Right lobe of liver (tissue), 6 donors: ENCODE measurements around the gene DCAF6. TPM values are rescaled to one million over a fixed set of nuclear protein-coding genes. Genes with fewer than 3 reads are reported as not detected.
A peak's percentile ranks its signal among the peaks of the same experiment; 100 is the strongest.

Source experiments
- ATAC-seq, 4 donors: fragments of 200-7000 bp; cut with Tn5 transposase; one replicate each; pipeline ENCODE4 v1.9.1; 2020; ENCODE audit warnings: mild to moderate bottlenecking in 4 of 4, moderate library complexity in 4 of 4
- DNase-seq, 3 donors: peaks; one replicate each; pipeline ENCODE4 v3.0.0-alpha.2; 2020
- H3K27ac ChIP-seq, 3 donors: fragments of 200-600 bp; one replicate each; pipeline ENCODE4 v1.8.0; 2022
- H3K27me3 ChIP-seq, 2 donors: fragments of 200-600 bp; one replicate each; pipeline ENCODE4 v1.8.0; 2022
- H3K36me3 ChIP-seq, 4 donors: fragments of 200-600 bp; sonication (generic) in 1 of 4; one replicate each; pipeline versions ENCODE4 v1.5.1 to v1.8.0; 2017 to 2022; ENCODE audit warnings: control low read depth in 1 of 4
- H3K4me1 ChIP-seq, 4 donors: fragments of 200-600 bp; sonication (generic) in 1 of 4; one replicate each; pipeline versions ENCODE4 v1.5.1 to v1.8.0; 2017 to 2022; ENCODE audit warnings: control low read depth in 1 of 4
- H3K4me3 ChIP-seq, 3 donors: fragments of 200-600 bp; one replicate each; pipeline ENCODE4 v1.8.0; 2022
- H3K9me3 ChIP-seq, 4 donors: fragments of 200-600 bp; sonication (generic) in 1 of 4; one replicate each; pipeline versions ENCODE4 v1.5.1 to v1.8.0; 2017 to 2022; ENCODE audit warnings: control low read depth in 1 of 4
- POLR2A ChIP-seq: fragments of 450-650 bp; IDR thresholded peaks from one replicate; pipeline ENCODE4 v1.6.1; 2017; ENCODE audit warnings: antibody characterized with exemption, mild to moderate bottlenecking
- WGBS: methylation state at CpG from one replicate; pipeline ENCODE4 v1.1.6; 2018; ENCODE audit warnings: low coverage, low lambda C conversion rate; ENCODE audit not compliant: insufficient coverage; ENCODE audit errors: missing lambda C conversion rate; 5-methylcytosine and 5-hydroxymethylcytosine counted together
- intact Hi-C, 2 donors: fragments of 100-400 bp; cut with DNase I; formaldehyde crosslinking; loops; one replicate each; pipeline versions ENCODE4 v1.11.2 to v1.14.1; 2022
- total RNA-seq, 6 experiments: library from RNA; depleted of rRNA in 2 of 6; stranded (reverse); fragments of >200 nt in 2 of 6; fragmentation: NEBNext Ultra II Directional in 3 of 6; extraction: Animal tissue kit (Norgen Biotek cat#: 25700) in 3 of 6; gene quantifications; one replicate each; pipeline versions ENCODE4 v1.1.0 to v1.2.4, GENCODE V29; 2016 to 2023
- TF ChIP-seq, protein P1 (sequence below), 4 donors: fragments of 200-600 bp in 3 of 4; fragments of 450-650 bp in 1 of 4; IDR thresholded peaks; one replicate each; pipeline versions ENCODE4 v1.5.1 to v1.8.0; 2016 to 2022; ENCODE audit warnings: antibody characterized with exemption in 4 of 4, mild to moderate bottlenecking in 2 of 4
- donor health status: DM: no; HTN: yes; CAD: no.
- donor health status: DM: no; HTN: no; CAD: no.
- donor health status: DM: no; HTN: no; CAD: no.
- donor health status: DM: no; HTN: yes; CAD: no.
- donor health status: DM: no; HTN: yes; CAD: no.

DCAF6 gene
- total RNA-seq, 6 experiments from 2014 or later = 35.8 to 65.9 (median 48.8) TPM

DNA sequence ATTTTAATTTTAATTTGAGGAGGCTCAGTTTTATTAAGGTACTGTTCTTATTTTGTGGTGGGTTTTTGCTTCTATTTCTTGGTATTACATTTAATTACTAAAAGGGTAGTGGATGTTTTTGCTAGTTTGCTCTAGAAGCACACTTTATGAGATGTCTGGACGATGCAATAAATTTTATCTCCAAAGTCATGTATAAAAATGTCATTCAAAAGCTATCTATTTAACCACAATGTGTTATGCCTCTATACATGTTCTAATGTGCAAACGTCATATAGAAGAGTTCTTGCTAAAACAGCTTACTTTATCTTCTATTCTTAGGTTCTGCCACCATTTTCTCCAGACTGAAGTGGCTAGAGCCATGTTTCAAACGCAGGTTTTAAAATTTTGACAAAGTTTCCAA is 13.3 kb downstream of the DCAF6 start:
- Histone ChIP-seq H3K9me3 (no peaks in the 10 kb centered on the region), H3K4me3 (no peak overlapping the region), H3K36me3 (peaks cover 0 to 21% (median 6%) of the 10 kb centered on the region in 4 donors), H3K27me3 (no peaks in the 10 kb centered on the region), H3K27ac (no peak overlapping the region), H3K4me1 (peaks cover 0 to 40% (median 20%) of the 10 kb centered on the region in 4 donors)
- intact Hi-C loops = no loop called here
- WGBS = 71% methylated on average over 3 of the region's 3 CpGs
- ATAC-seq (no peak), DNase-seq (no peak)
- TF ChIP-seq POLR2A = no peak
- TF ChIP-seq, protein P1, sequence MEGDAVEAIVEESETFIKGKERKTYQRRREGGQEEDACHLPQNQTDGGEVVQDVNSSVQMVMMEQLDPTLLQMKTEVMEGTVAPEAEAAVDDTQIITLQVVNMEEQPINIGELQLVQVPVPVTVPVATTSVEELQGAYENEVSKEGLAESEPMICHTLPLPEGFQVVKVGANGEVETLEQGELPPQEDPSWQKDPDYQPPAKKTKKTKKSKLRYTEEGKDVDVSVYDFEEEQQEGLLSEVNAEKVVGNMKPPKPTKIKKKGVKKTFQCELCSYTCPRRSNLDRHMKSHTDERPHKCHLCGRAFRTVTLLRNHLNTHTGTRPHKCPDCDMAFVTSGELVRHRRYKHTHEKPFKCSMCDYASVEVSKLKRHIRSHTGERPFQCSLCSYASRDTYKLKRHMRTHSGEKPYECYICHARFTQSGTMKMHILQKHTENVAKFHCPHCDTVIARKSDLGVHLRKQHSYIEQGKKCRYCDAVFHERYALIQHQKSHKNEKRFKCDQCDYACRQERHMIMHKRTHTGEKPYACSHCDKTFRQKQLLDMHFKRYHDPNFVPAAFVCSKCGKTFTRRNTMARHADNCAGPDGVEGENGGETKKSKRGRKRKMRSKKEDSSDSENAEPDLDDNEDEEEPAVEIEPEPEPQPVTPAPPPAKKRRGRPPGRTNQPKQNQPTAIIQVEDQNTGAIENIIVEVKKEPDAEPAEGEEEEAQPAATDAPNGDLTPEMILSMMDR (IDR thresholded peaks at IDR 0.05) = no peak

DNA sequence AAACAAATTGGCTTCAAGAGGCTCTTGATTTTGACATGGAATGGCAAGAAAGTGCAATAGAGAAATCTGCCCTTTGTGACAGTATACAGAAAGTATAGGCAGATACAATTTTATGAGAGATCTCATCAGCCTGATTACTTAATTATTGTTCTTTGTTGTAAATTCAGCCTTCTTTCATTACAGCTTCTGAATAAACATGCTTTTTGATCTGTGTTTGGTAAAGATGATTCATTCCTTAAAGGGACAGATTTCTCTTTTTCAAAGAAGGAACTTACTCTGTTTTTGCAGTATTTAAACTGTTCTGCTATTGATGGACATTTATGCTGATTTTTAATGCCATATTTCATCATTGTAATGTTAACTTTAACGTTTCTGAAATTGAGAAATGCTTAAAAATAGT is 14.1 kb downstream of the DCAF6 start:
- Histone ChIP-seq H3K4me1 (peaks cover 0 to 40% (median 20%) of the 10 kb centered on the region in 4 donors), H3K27me3 (no peaks in the 10 kb centered on the region), H3K27ac (no peak overlapping the region), H3K9me3 (no peaks in the 10 kb centered on the region), H3K36me3 (peaks cover 0 to 26% (median 6%) of the 10 kb centered on the region in 4 donors), H3K4me3 (no peak overlapping the region)
- 20% methylated on average over 1 of the region's 1 CpG for WGBS
- intact Hi-C loops = no loop called here
- TF ChIP-seq POLR2A = no peak
- TF ChIP-seq, protein P1 (IDR thresholded peaks at IDR 0.05) = no peak
- DNase-seq = no peak
- ATAC-seq = peak in 2 of 4 donors; percentile 28 to 80

DNA sequence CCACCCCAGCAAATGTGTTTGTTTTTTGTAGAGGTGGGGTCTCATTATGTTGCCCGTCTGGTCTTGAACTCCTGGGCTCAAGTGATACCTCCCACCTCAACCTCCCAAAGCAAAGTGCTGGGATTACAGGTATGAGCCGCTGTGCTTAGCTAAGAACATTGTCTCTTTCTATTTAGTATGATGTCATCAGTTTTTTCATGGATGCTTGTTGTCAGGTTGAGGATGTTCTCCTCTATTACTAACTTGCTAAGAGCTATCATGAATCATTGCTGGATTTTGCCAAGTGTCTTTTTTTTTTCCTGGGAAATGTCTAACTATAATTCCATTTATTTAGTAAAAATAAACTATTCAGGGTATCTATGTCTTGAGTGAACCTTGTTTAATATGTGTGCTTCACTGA is 19.4 kb downstream of the DCAF6 start:
- intact Hi-C loops = no loop called here
- no peak overlapping the region for H3K4me3 ChIP-seq
- WGBS = 86% methylated on average over 1 of the region's 2 CpGs
- TF ChIP-seq POLR2A = no peak
- TF ChIP-seq, protein P1 (IDR thresholded peaks at IDR 0.05) = no peak
- no peak overlapping the region for H3K27ac ChIP-seq
- DNase-seq (no peak), ATAC-seq (peak in 1 of 4 donors; percentile 32)
- no peaks in the 10 kb centered on the region for H3K9me3 ChIP-seq
- peaks cover 0 to 26% (median 7%) of the 10 kb centered on the region in 4 donors for H3K36me3 ChIP-seq
- no peaks in the 10 kb centered on the region for H3K27me3 ChIP-seq
- peaks cover 0 to 6% (median 1%) of the 10 kb centered on the region in 4 donors for H3K4me1 ChIP-seq

- intact Hi-C loops = no loop called here
- Histone ChIP-seq H3K4me1 (no peaks in the 10 kb centered on the region), H3K9me3 (no peaks in the 10 kb centered on the region), H3K36me3 (peaks cover 0 to 25% (median 5%) of the 10 kb centered on the region in 4 donors), H3K27me3 (no peaks in the 10 kb centered on the region), H3K27ac (no peak overlapping the region), H3K4me3 (no peak overlapping the region)
- ATAC-seq (no peak), DNase-seq (no peak)
- TF ChIP-seq POLR2A = no peak
- TF ChIP-seq, protein P1 (IDR thresholded peaks at IDR 0.05) = no peak
Observed at GRCh38 chr1:167957710-167958109, 21.2 kb downstream of the DCAF6 start.

DNA sequence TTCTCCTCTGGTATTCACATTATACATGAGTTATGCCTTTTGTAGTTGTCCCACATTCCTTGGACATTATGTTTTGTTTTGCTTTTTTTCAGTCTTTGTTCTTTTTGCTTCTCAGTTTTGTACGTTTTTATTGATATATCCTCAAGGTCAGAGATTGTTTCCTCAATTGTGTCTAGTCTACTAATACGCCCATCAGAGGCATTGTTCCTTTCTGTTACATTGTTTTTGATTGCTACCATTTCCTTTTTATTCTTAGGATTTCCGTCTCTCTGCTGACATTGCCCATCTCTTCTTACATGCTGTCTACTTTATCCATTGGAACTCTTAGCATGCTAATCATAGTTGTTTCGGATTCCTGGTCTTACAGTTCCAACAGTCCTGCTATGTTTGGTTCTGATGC is 28.2 kb downstream of the DCAF6 start:
- TF ChIP-seq POLR2A = no peak
- TF ChIP-seq, protein P1 (IDR thresholded peaks at IDR 0.05) = no peak
- no peaks in the 10 kb centered on the region for H3K36me3 ChIP-seq
- DNase-seq (no peak), ATAC-seq (no peak)
- 59% methylated on average over 4 of the region's 4 CpGs for WGBS
- intact Hi-C loops = no loop called here
- no peaks in the 10 kb centered on the region for H3K9me3 ChIP-seq
- peak overlapping the region in 1 of 3 donors; percentile 70 for H3K27ac ChIP-seq
- H3K4me1 ChIP-seq = peaks cover 0 to 28% (median 0%) of the 10 kb centered on the region in 4 donors
- H3K4me3 ChIP-seq = no peak overlapping the region
- H3K27me3 ChIP-seq = no peaks in the 10 kb centered on the region
